Endodermal cell (in vitro differentiated cells): Measurements from ENCODE around the gene ANO6. TPM values are rescaled to one million over a fixed set of nuclear protein-coding genes. Genes with fewer than 3 reads are reported as not detected.

ENCODE experiments used
- DNase-seq: peaks from one replicate; pipeline ENCODE4 v3.0.0-alpha.2; 2017
- H3K27ac ChIP-seq: 2 replicates; pipeline ENCODE4 v1.5.1; 2013; ENCODE audit warnings: mild to moderate bottlenecking, low read depth, low read length, moderate library complexity
- H3K27me3 ChIP-seq: 2 replicates; pipeline ENCODE4 v1.6.1; 2013; ENCODE audit warnings: mild to moderate bottlenecking, low read length, moderate library complexity; ENCODE audit not compliant: insufficient read depth, control insufficient read depth, poor library complexity, severe bottlenecking
- H3K36me3 ChIP-seq: 2 replicates; pipeline ENCODE4 v1.7.0; 2013; ENCODE audit warnings: mild to moderate bottlenecking, low read length, moderate library complexity; ENCODE audit not compliant: control insufficient read depth, insufficient read depth
- H3K4me1 ChIP-seq: one replicate; pipeline ENCODE4 v1.7.0; 2013; ENCODE audit warnings: low read length; ENCODE audit not compliant: control insufficient read depth, insufficient read depth
- H3K4me3 ChIP-seq: 2 replicates; pipeline ENCODE4 v1.5.1; 2013; ENCODE audit warnings: mild to moderate bottlenecking, low read length, moderate library complexity
- H3K9ac ChIP-seq: 2 replicates; pipeline ENCODE4 v1.6.1; 2013; ENCODE audit warnings: mild to moderate bottlenecking, low read length, moderate library complexity; ENCODE audit not compliant: poor library complexity, severe bottlenecking; ENCODE audit errors: extremely low read depth
- H3K9me3 ChIP-seq: 2 replicates; pipeline ENCODE4 v1.6.1; 2013; ENCODE audit warnings: mild to moderate bottlenecking, low read length, moderate library complexity; ENCODE audit not compliant: control insufficient read depth
- H3K27ac Mint-ChIP-seq: 2 replicates; pipeline ENCODE4 v1.8.0; 2020; ENCODE audit warnings: mixed read lengths
- H3K27me3 Mint-ChIP-seq: 2 replicates; pipeline ENCODE4 v1.8.0; 2021; ENCODE audit warnings: mild to moderate bottlenecking, mixed read lengths; ENCODE audit not compliant: insufficient read depth
- H3K36me3 Mint-ChIP-seq: 2 replicates; pipeline ENCODE4 v1.8.0; 2020; ENCODE audit warnings: low read depth, mixed read lengths
- H3K4me1 Mint-ChIP-seq: 2 replicates; pipeline ENCODE4 v1.8.0; 2020; ENCODE audit warnings: mixed read lengths
- H3K4me3 Mint-ChIP-seq: 2 replicates; pipeline ENCODE4 v1.8.0; 2020; ENCODE audit warnings: mild to moderate bottlenecking, moderate library complexity, mixed read lengths
- H3K9me3 Mint-ChIP-seq: 2 replicates; pipeline ENCODE4 v1.8.0; 2020; ENCODE audit warnings: mild to moderate bottlenecking, mixed read lengths
- WGBS, 2 experiments: methylation state at CpG; one replicate each; pipeline versions ENCODE4 v1.1.5 to v1.1.7; 2013; ENCODE audit warnings: missing lambda C conversion rate in 2 of 2, mixed read lengths in 1 of 2; ENCODE audit not compliant: insufficient coverage in 1 of 2, insufficient read length in 1 of 2; 5-methylcytosine and 5-hydroxymethylcytosine counted together
- total RNA-seq, 2 donors: library from RNA; stranded (reverse); fragmentation: NEBNext Ultra II Directional in 1 of 2; extraction: Animal tissue kit (Norgen Biotek cat#: 25700) in 1 of 2; gene quantifications; 2 replicates in 1 of 2; 3 replicates in 1 of 2; pipeline ENCODE4 v1.2.1, GENCODE V29; 2021
- TF ChIP-seq, protein P1 (sequence below): fragments of 200-600 bp; sonication (generic); conservative IDR thresholded peaks from 2 replicates; pipeline ENCODE4 v1.5.0; 2021; ENCODE audit warnings: antibody characterized with exemption, mild to moderate bottlenecking

The ANO6 gene
- total RNA-seq, 2 donors from 2014 or later, result 53.5 to 55.2 TPM

DNA sequence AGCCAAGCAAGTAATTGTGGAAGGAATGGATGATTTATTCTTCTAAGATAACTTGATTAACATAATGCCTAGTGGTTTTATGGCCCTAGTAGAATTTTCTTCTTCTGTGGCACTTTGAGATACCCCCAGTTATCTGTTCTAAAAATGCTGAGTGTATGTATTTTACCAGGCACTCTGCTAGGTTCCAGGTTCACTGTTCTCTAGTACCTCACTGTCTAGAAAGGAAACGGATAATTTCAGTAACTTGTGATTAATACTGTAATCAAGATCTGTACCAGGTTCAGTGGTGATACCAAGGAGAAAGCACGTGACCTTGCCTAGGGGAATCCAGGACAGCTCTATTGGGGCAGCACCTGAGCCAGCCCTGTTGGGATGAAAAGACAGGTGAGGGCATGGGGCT lies 8.0 kb downstream of the ANO6 start:
- Histone ChIP-seq H3K4me3 (no peak overlapping the region), H3K9me3 (peaks cover 11% of the 10 kb centered on the region), H3K27ac (no peak overlapping the region), H3K4me1 (peaks cover 13% of the 10 kb centered on the region), H3K9ac (no peak overlapping the region), H3K27me3 (no peaks in the 10 kb centered on the region), H3K36me3 (peaks cover 13% of the 10 kb centered on the region)
- Mint-ChIP-seq H3K4me3 (no peak overlapping the region), H3K36me3 (peaks cover 23% of the 10 kb centered on the region), H3K4me1 (peaks cover 38% of the 10 kb centered on the region), H3K27ac (no peak overlapping the region), H3K27me3 (no peaks in the 10 kb centered on the region), H3K9me3 (peaks cover 2% of the 10 kb centered on the region)
- no peak for DNase-seq
- 83 to 91% methylated on average over 2 of the region's 2 CpGs for WGBS, 2 experiments
- TF ChIP-seq, protein P1, sequence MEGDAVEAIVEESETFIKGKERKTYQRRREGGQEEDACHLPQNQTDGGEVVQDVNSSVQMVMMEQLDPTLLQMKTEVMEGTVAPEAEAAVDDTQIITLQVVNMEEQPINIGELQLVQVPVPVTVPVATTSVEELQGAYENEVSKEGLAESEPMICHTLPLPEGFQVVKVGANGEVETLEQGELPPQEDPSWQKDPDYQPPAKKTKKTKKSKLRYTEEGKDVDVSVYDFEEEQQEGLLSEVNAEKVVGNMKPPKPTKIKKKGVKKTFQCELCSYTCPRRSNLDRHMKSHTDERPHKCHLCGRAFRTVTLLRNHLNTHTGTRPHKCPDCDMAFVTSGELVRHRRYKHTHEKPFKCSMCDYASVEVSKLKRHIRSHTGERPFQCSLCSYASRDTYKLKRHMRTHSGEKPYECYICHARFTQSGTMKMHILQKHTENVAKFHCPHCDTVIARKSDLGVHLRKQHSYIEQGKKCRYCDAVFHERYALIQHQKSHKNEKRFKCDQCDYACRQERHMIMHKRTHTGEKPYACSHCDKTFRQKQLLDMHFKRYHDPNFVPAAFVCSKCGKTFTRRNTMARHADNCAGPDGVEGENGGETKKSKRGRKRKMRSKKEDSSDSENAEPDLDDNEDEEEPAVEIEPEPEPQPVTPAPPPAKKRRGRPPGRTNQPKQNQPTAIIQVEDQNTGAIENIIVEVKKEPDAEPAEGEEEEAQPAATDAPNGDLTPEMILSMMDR, result no peak

DNA sequence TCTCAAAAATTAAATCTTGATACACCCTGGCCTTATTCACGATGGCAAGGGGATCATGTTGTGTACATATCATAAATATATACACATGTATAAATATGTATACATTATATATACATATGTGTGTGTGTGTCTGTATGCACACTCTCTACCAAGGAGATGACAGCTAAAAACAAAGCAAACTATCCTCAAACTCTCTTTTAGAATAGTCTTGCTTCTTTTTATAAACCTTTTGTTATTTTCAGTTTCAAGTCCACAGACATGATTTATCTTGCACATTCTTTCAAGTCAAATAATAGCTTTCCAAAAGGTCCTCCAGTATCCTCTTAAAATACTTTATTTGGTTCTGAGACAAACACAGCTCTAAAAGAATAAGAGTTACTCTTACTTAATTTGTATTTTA lies 8.4 kb downstream of the ANO6 start:
- no peak for DNase-seq
- H3K36me3 Mint-ChIP-seq, result peaks cover 23% of the 10 kb centered on the region
- Histone ChIP-seq H3K27ac (no peak overlapping the region), H3K4me3 (no peak overlapping the region), H3K9ac (no peak overlapping the region), H3K36me3 (peaks cover 13% of the 10 kb centered on the region), H3K9me3 (peaks cover 11% of the 10 kb centered on the region), H3K27me3 (no peaks in the 10 kb centered on the region), H3K4me1 (peaks cover 13% of the 10 kb centered on the region)
- peaks cover 38% of the 10 kb centered on the region for H3K4me1 Mint-ChIP-seq
- no CpG with 5 or more reads among the region's 1 CpG for WGBS, 2 experiments
- H3K27ac Mint-ChIP-seq, result no peak overlapping the region
- no peak overlapping the region for H3K4me3 Mint-ChIP-seq
- TF ChIP-seq, protein P1, result no peak
- H3K27me3 Mint-ChIP-seq, result no peaks in the 10 kb centered on the region
- H3K9me3 Mint-ChIP-seq, result peaks cover 2% of the 10 kb centered on the region

DNA sequence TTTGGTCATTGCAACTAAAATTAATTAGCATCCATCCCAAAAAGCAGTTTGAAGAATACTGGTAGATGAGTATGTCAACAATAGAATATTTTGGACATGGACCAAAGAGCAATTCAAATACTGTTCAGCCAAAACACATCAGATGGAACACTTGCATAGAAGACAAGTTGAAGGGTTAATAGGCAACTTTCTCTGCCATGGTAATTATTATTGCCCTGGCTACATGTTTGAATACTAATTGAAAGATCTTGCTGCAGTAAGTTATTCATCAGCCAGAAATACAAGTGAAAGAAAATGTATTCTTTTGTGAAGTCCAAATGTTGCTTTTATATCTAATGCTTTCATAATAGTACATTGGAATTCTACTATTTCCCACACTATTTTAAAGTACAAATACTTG lies 10.1 kb downstream of the ANO6 start:
- DNase-seq, result no peak
- no peak overlapping the region for H3K4me3 Mint-ChIP-seq
- no peak overlapping the region for H3K27ac ChIP-seq
- peaks cover under 1% of the 10 kb centered on the region for H3K4me1 ChIP-seq
- H3K9me3 Mint-ChIP-seq, result peaks cover 2% of the 10 kb centered on the region
- no peaks in the 10 kb centered on the region for H3K27me3 ChIP-seq
- peaks cover 27% of the 10 kb centered on the region for H3K36me3 Mint-ChIP-seq
- H3K27ac Mint-ChIP-seq, result no peak overlapping the region
- H3K9me3 ChIP-seq, result peaks cover 11% of the 10 kb centered on the region
- H3K36me3 ChIP-seq, result peaks cover 22% of the 10 kb centered on the region
- no peak overlapping the region for H3K9ac ChIP-seq
- peaks cover 24% of the 10 kb centered on the region for H3K4me1 Mint-ChIP-seq
- no peaks in the 10 kb centered on the region for H3K27me3 Mint-ChIP-seq
- TF ChIP-seq, protein P1, result no peak
- no peak overlapping the region for H3K4me3 ChIP-seq
